Measurements from ENCODE around the gene SDK2. TPM values are rescaled to one million over a fixed set of nuclear protein-coding genes. Genes with fewer than 3 reads are reported as not detected.

Gene SDK2
- total RNA-seq, 2 experiments from 2014 or later, result 0.23 to 0.27 TPM

DNA sequence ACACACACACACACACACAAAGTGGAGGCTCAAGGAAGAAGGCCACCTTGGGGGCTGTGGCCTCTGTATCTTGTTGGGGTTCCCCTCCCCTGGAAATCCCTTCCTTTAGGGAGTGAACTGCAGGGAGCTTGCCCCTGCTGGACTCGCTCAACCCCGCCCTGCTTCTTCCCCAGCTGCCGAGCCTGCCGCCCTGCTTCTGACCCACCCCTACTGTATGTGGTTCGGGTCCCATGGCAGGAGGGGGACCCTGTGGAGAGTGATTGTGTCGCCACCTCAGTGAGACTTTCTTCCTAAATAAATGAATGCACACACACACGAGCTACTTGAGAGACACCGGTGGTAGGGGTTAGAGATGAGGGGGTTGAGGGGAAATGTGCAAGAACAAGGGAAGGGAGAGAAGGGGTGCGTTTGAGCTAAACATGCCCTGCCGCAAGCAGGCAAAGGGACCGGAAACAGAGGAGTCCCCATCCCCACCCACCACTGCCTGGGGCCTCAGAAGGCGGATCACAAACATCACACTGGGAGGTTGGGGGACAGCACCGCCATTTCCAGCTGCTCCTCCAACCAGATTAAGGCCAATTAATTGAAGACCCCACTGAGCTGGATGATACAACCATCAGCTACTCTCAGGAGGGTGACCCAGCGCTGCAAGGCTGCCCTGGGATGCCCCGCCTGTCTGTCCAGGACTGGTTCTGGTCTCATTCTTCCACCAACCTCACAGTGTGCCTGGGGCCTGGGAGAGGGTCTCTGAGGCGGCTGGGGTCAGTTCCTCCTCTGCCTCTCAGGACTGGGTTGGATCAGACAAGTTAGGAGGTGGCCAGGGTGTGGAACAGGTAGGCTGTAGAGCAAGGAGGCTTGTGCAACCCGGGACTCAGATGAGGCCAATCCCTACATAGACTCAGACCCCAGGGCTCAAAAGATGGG lies 98.9 kb downstream of the SDK2 start:
- POLR2A ChIA-PET, result no interaction called here

DNA sequence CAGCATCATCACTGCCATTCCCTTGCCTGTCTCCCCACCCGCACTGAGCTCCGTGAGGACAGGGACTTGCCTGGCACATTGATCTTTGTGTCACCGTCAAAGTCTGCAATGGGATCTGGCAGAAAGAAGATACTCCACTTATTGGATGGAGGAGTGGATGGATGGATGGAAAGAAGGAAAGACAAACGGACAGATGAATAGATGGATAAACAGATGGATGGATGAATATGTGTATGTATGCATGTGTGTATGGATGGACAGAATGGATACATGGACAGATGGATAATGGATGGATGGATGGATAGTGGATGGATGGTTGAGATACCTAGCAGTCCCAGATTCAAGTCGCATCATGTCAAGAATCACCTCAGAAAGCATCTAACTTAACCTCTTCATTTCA lies 99.9 kb downstream of the SDK2 start:
- ChIA-PET POLR2A (no interaction called here), CTCF (no interaction called here)

More for the DNA sequence above, 98.9 kb downstream of the SDK2 start:
- CTCF ChIA-PET, result no interaction called here

DNA sequence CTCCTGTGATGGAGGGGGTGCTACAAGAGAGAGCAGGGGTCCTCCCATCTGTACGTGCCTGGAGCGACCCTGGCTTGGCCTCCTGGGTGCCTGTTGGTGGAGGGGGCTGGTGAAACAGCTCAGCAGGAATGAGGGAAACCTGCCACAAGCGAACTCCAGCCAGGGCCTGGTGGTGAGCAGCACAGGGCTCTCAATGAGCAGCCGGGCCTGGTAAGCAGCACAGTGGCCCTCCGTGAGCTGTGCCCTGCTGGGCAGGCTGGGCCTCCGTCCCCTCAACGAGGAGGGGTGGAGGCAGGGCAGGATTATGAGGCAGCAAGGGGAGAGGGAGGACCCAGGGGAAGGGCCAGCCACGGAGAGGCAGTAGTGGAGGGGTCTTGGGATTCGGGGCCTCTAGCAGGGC lies 101.9 kb downstream of the SDK2 start:
- POLR2A ChIA-PET, result no interaction called here

DNA sequence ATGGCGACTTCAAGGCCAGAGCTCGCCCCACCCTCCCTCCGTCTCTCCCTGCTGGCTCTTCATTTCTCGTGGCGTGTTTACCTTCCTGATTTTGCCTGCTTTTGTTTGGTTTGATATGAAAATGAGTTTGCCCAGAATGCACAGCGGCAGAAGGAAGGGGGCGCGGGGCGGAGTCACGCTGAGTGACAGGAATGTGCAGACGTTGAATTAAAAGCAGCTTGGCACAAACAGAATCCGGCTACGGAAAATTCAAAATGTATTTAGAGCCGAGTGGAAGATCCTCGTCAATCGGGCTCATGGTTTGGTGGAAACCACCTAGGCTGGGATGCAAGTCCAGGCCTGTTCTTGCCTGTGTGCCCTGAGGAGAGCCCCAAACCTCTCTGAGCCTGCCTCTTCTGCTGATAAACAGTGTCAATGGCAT lies 102.7 kb downstream of the SDK2 start:
- CTCF ChIA-PET, result no interaction called here

More for the DNA sequence above, 101.9 kb downstream of the SDK2 start:
- CTCF ChIA-PET, result no interaction called here

DNA sequence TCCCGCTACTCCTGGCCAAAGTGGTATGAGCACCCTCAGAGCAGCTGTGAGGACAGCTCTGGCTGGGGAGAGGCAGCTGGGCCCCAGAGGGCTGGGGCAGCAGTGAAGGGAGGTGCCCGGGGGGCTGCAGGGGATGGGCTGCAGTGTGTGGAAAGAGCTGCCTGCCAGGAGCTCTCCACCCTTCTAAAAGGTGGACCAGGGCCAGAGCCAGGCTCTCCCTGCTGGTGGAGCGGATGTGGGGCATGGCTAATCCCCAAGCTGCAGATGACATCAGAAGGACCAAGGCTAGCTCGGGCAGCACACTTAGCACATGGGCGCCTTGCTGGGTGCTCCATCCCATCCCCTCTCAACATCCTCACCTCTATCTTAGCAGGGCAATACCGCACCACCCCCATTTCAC lies 103.1 kb downstream of the SDK2 start:
- POLR2A ChIA-PET, result no interaction called here
- CTCF ChIA-PET, result no interaction called here

More for the DNA sequence above, 102.7 kb downstream of the SDK2 start:
- POLR2A ChIA-PET, result no interaction called here

DNA sequence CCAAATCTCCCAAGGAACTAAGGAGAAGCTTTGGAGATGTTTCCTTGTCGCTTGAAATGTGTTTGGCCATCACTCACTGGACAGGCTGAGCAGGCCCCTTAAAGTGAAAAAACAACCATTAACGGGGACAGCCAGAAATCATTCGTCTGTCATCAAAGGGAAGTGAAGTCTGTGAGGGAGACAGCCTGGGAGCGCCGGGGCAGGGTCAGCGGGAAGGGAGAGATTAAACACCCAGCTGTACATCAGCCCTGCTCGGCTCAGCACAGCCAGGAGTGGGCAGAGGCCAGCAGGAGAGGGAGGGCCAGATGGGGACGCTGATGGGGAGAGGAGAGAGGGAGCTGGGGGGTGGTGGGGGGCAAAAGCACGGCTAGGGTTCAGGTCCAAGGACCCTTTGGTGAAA lies 105.1 kb downstream of the SDK2 start:
- CTCF ChIA-PET, result no interaction called here

DNA sequence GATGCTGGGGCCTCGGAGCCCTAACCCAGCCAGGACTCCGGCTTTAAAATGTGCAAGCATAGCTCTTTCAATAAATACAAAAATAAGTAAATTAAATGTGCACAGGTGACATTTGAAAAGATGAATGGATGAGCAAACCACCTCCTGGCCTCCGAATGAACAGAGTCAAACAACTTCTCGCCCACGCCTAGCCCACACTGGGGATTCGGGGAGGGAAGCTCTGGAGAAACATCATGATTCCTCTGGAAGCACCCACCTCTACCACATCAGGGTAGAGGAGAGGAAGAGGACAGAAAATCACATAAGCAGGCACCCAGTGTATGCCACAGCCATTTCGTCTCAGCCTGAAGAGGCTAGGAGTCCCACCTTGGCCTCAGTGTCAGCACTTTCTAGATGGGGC lies 105.8 kb downstream of the SDK2 start:
- ChIA-PET CTCF (no interaction called here), POLR2A (no interaction called here)

More for the DNA sequence above, 105.1 kb downstream of the SDK2 start:
- POLR2A ChIA-PET, result no interaction called here

DNA sequence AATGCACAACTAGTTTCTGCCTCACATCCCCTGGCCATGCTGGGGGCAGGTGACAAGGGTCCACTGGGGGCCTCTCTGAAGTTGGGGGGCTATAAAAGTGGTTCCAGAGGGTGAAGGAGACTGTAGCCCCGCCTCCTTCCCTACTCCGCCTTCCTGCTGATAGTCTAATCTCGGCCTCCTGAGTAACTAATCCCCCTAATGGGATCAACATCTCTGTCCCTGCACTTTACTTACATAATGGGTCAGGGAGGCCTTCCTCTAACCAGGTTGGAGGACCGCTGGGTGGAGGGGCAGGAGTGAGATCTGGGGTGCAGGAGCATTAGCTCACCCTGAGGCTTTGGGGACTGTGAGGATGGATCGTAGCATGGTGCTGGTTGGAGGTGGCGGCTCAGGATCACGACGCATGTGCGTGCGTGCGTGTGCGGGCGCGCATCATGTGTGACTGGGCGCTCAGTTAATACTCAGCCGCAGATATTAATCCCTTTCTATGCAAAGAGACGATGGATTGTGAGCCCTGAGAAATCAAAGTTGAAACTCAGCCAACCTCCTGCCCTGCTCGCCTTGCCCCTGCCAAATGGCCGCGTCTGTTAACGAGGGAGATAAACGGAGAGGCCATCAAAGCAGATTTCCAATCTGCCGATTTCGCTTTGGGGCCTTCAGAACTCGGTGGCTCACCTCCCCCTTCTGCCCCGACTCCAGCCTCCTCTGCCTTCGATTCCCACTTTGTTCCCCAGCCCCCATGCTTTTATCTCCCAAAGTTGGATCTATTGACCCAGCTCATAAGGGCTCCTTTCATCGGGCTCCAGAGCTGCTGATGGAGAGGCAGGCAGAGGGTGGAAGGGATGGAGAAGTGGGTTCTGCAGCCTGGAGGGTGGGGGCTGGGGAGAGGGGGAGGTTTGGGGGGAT lies 107.3 kb downstream of the SDK2 start:
- ChIA-PET POLR2A (no interaction called here), CTCF (no interaction called here)

DNA sequence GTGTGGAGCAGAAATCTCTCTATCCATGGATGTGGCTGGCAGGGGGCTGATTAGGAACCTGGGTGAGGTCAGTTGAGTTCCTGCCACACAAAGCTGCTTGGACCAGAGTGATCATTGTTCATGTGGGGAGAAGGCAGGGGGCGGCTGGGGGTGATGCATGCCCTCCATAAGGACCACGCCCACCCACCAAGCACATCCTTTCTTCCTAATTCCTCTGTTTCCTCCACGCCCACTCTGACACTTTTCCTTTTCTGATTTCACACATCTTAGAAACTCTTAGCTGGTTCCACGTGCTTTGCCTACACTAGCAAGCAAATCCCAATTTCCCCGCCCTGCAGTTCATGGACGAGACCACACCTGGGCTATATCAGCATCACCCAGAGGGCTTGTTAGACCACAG lies 108.5 kb downstream of the SDK2 start:
- CTCF ChIA-PET, result no interaction called here
- POLR2A ChIA-PET, result no interaction called here

DNA sequence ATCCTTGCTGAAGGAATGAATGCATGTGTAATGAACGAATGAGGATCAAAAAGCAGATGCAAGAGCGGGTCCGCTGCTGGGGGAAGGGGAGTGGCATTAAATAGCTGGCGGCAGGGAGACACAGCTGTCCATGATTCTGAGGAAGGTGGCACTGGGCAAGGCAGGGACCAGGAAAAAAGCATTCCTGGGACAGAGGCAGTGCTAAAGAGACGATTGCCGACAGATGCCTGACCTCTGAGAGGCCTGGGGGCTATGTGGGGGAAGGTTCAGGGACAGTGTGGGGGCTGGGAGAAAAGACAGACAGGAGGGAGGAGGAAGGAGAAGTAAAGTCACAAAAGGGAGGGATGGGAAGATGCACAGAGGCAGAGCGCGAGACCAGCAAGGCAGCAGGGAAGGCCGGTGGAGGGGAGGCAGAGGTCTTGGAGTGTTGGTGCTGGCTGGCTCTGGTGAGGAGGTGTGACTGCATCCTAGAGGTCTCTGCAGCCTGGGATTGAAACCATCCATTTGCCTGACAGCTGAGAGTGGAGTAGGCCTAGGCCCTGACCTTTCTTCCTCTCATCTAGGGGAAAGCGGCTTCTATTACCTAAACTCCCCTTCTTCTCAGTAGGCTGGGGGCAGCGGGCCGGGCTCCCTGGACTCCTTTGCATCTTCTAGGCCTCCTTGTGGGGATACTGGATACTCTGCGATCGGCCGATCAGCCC lies 109.9 kb downstream of the SDK2 start:
- CTCF ChIA-PET, result no interaction called here
- POLR2A ChIA-PET, result no interaction called here

DNA sequence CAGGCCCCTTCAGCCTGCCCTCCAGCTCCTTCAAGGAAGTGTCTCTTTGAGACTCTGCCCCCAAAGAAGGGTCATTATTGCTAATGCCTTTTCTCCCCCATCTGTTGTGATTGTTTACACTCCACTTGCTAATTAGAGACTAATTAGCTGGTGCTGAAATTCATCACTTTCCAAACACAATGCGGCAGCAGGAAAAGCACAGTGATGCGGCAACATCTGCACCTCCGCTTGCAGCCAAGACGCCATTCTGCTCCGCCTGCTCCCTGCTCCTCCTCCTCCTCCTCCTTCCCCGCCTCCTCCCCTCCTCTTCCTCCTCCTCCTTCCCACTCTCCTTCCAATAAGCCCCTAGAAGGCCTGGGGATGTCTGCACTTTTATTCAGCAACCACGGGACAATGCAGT lies 110.5 kb downstream of the SDK2 start:
- ChIA-PET POLR2A (no interaction called here), CTCF (no interaction called here)

DNA sequence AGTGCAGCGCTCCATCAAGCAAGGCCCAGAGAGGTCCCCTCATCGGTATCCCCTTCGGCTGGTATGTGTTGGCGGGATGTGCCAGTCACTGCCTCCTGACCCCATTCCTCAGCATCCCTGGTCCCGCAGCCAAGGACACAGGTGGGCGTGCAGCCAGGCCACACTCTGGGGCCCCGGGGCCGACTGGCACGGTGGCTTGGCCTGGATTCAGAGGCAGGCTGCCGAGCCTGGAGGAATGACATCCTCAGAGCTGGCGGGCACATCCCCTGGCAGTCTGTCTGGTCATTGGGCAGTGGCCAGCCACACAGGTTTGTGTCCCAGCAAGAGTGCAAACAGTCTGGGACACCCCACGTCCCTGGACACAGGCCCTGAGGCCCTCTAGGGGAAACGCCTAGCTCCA lies 111.1 kb downstream of the SDK2 start:
- POLR2A ChIA-PET, result no interaction called here

DNA sequence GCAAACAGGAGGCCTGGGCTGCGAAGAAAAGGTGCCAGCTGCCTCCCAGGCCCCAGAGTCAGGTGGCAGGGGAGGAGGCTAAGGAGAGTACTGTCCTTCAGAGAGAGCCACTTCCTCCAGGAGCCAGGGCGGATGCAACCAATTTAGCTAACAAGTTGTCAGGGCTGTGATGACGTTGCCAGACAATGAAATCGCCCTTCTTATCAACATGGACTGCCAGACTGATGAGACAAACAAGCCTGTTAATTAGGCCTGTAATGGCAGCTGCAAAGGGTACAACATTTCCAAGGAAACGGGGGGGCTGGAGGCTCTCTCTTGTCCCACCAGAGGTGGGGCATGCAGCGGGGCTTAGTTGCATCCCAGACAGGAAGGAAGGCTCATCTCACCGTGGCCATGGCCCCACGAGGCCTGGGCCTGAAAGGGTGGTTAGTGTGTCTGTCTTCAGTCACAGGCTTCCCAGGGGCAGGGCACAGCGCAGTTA lies 111.8 kb downstream of the SDK2 start:
- CTCF ChIA-PET, result no interaction called here
- POLR2A ChIA-PET, result no interaction called here

More for the DNA sequence above, 111.1 kb downstream of the SDK2 start:
- CTCF ChIA-PET, result no interaction called here

DNA sequence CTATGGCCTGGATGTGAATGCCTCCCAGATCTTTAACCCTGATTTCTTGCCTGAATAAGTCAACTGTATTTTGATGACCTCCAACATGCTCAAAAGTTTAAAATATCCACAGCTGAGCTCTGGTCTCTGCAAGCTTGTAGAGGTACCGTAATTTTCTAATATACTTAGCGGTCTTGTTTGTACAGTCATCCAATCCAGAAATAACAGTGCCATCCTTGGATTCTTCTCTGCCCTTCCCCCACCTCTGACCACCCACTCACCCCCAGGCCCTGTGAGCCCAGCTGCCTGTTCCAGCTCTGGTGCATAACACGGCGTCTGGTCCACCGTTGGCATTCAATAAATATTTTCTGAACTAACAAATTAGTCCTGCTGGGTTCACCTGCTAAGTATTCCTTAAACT lies 113.1 kb downstream of the SDK2 start:
- CTCF ChIA-PET, result no interaction called here
- POLR2A ChIA-PET, result no interaction called here

DNA sequence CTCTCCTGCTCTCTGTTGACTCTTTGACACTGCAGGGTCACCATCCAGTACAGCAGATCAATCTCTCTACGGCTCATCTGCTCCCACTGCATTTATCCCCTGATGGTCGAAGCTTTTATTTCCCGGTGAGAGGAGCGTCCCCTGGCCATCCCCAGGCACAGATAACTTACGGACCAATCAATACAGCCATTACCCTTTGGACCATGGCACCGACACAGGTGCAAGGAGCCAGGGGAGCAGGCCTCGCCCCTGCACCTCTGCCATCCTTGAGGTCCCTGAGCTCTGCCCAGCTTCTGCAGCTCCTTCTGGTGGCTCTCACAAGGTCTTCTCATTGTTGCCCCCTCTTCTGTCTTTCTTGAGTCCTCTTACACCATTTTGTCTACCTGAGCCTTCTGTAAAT lies 115.6 kb downstream of the SDK2 start:
- ChIA-PET POLR2A (no interaction called here), CTCF (no interaction called here)

DNA sequence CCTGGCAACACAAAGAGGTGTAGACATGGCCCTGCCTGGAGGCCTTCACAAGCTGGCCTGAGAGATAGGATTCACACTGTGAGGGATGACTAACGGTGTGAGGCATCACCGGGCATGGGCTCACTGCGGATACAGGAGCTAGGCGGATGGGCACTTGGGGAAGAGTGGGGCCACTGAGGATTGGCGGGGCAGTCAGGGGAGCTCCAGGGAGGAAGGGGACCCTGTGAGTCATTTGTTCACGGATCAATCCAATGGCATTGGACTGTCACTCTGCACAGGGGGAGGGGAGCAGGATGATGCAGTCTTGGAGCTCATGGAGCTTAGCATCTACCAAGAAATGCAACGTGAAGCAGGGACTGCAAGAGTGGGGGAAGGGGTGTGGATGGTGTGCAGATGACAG lies 117.3 kb downstream of the SDK2 start:
- ChIA-PET POLR2A (no interaction called here), CTCF (interaction anchor here (0.6 kb wide), 1 partner anchor 1057 kb away, joined by 3 read pairs; no protein-coding TSS in a partner anchor)

DNA sequence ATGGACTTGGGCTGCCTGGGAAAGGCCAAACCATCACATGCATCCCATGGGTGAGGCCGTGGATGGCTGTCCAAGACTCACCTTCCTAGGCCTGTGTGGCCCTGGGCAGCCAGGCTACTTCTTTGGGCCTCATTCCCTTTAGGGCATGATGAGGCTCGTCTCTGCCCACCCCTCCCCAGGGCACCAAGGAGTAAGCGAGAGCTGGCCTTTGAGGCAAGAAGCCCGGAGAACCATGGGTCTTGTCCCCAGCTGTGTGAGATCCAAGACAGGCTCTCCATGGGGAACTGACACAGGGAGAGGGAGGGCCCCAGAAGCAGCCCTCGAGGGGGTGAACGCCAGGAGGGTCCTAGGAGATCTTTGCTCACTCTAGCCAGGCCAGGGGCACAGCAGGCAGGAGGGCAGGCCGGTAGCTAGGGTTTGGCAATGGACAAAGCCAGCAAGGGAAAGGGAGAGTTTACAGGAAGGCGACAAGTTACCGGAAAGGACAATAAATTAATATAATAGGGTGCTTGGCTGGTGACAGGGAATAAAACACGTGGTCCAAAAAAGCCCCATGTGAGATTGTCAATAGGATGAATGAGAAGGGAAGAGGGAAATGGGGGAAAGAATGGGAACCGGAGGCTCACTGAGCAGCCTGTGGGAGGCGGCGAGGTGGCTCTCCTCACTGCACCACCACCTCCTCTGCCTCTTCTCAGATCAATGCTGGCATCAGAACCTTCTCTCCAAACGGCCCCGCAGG lies 119.1 kb downstream of the SDK2 start:
- POLR2A ChIA-PET, result no interaction called here
- CTCF ChIA-PET, result no interaction called here

DNA sequence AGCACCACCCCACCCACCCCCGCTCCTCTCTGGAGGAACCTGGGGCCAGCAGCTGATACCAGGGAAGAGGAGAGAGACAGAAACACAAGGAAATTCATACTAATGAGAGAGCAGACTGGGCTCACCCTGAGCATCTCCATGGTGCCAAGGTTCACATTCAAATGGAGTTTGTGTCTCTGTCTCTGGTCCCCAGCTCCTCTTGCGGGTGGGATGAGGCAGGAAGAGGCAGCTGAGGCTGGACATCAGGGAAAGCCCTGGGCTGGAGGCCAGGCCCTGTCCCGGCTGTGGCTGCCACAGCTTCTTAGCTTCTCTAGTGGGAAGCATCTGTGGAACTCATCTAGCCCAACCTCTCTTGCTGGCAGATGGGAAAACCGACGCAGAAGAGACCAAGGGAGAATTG lies 121.5 kb downstream of the SDK2 start:
- CTCF ChIA-PET, result no interaction called here
- POLR2A ChIA-PET, result no interaction called here

DNA sequence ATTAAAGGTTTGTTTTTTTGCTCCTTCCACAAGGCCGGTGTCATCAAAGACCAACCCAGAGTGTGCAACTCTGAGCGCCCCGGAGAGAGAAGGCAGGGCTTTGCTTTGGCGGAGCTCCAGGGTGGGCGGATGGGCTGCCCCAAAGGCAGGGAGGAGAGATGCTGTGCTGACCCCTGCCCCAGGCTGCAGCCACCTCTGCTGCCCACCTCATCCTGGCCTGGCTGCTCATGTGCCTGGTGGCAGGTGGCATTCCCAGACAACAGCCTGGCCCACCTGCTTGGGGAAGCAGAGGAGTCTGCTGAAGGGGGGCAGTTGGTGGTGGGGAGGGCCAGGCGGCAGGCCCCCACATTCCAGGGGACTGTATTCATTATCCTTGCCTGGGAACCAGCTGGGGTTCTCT lies 122.1 kb downstream of the SDK2 start:
- ChIA-PET POLR2A (no interaction called here), CTCF (no interaction called here)

DNA sequence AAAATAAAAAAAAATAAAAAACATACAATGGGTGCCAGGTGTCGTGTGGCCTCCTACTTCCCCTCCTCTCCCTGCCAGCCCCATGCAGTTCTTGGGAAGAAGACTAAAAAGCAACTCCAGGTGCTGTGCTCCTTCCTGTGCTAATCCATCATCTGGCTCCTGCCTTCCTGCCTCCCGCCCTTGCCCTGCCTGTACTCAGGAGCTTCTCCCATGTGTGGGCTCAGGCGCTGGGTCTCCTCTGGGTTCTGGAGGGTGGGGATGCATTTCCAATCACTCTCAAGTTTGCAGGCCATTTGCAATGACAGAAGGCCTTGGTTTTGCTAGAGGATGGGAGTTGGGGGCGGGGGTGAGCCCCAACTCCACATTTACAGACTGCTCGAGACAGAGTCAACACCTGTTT lies 122.9 kb downstream of the SDK2 start:
- POLR2A ChIA-PET, result no interaction called here
- CTCF ChIA-PET, result no interaction called here

Measured in activated CD8-positive, alpha-beta memory T cell treated with anti-CD3 and anti-CD28 coated beads for 36 hours (primary cell).